Mucosa of rectum (tissue), 2 donors: ENCODE measurements around the gene LST1.

Experiments used
- H3K27ac ChIP-seq, 2 donors: one replicate each; pipeline ENCODE4 v1.7.0; 2013; ENCODE audit warnings: inconsistent platforms in 2 of 2, low read depth in 2 of 2, low read length in 2 of 2
- H3K27me3 ChIP-seq, 2 donors: one replicate each; pipeline ENCODE4 v1.7.0; 2013; ENCODE audit warnings: low read length in 2 of 2; ENCODE audit not compliant: control insufficient read depth in 2 of 2, insufficient read depth in 2 of 2
- H3K36me3 ChIP-seq, 2 donors: one replicate each; pipeline ENCODE4 v1.7.0; 2013; ENCODE audit warnings: low read length in 2 of 2; ENCODE audit not compliant: control insufficient read depth in 2 of 2, insufficient read depth in 2 of 2
- H3K4me1 ChIP-seq, 2 donors: one replicate each; pipeline ENCODE4 v1.7.0; 2013; ENCODE audit warnings: low read length in 2 of 2, mild to moderate bottlenecking in 1 of 2; ENCODE audit not compliant: control insufficient read depth in 2 of 2, insufficient read depth in 2 of 2
- H3K4me3 ChIP-seq, 2 donors: one replicate each; pipeline ENCODE4 v1.7.0; 2013; ENCODE audit warnings: low read length in 2 of 2
- H3K9ac ChIP-seq, 2 donors: one replicate each; pipeline ENCODE4 v1.7.0; 2013; ENCODE audit warnings: low read length in 2 of 2, low read depth in 1 of 2, mild to moderate bottlenecking in 1 of 2
- H3K9me3 ChIP-seq, 2 donors: one replicate each; pipeline ENCODE4 v1.7.0; 2013; ENCODE audit warnings: low read length in 2 of 2; ENCODE audit not compliant: control insufficient read depth in 2 of 2
- donor health status: healthy.
- donor health status: Normal muscosa, but diverticular disease.

Gene LST1

GRCh38 chr6:31620586-31621319 is 34.7 kb downstream of the LST1 start, which contains the start of gene PRRC2A:
TSS of gene PRRC2A (plus strand) at chr6:31620715. CDS start at chr6:31622790, 2,075 bp downstream.
- no peaks in the 10 kb centered on the region for H3K27me3 ChIP-seq

GRCh38 chr6:31621320-31621939 is 35.4 kb downstream of the LST1 start:
- H3K27me3 ChIP-seq, result no peaks in the 10 kb centered on the region
- peaks cover 10 to 21% of the 10 kb centered on the region in 2 donors for H3K4me1 ChIP-seq
- H3K9me3 ChIP-seq, result no peaks in the 10 kb centered on the region
- H3K27ac ChIP-seq, result peak overlapping the region; percentile 99
- H3K4me3 ChIP-seq, result peak overlapping the region; percentile 80 to 86
- H3K36me3 ChIP-seq, result peaks cover 27 to 39% of the 10 kb centered on the region in 2 donors
- peak overlapping the region; percentile 93 to 94 for H3K9ac ChIP-seq

More at GRCh38 chr6:31620586-31621319, 34.7 kb downstream of the LST1 start, which contains the start of gene PRRC2A:
- Histone ChIP-seq H3K36me3 (peaks cover 22 to 33% of the 10 kb centered on the region in 2 donors), H3K27ac (peak within 1 kb of the TSS; percentile 99), H3K9me3 (no peaks in the 10 kb centered on the region), H3K4me3 (peak within 1 kb of the TSS; percentile 86 to 89), H3K4me1 (peaks cover 10 to 21% of the 10 kb centered on the region in 2 donors), H3K9ac (peak within 1 kb of the TSS; percentile 93 to 94)

- Histone ChIP-seq H3K4me3 (peak overlapping the region; percentile 80 to 86), H3K9ac (peak overlapping the region; percentile 93 to 94), H3K4me1 (peaks cover 10 to 21% of the 10 kb centered on the region in 2 donors), H3K36me3 (peaks cover 33 to 45% of the 10 kb centered on the region in 2 donors), H3K27ac (peak overlapping the region; percentile 1 to 99), H3K27me3 (no peaks in the 10 kb centered on the region), H3K9me3 (no peaks in the 10 kb centered on the region)
Measured at GRCh38 chr6:31621991-31622390, 35.9 kb downstream of the LST1 start.

- Histone ChIP-seq H3K27ac (no peak overlapping the region), H3K36me3 (peaks cover 39 to 52% of the 10 kb centered on the region in 2 donors), H3K4me3 (no peak overlapping the region)
Measured at GRCh38 chr6:31622684-31623091, 36.6 kb downstream of the LST1 start.

GRCh38 chr6:31624070-31624469 is 38.0 kb downstream of the LST1 start:
- no peak overlapping the region for H3K27ac ChIP-seq
- H3K9me3 ChIP-seq, result no peaks in the 10 kb centered on the region
- no peaks in the 10 kb centered on the region for H3K27me3 ChIP-seq
- peaks cover 48 to 66% of the 10 kb centered on the region in 2 donors for H3K36me3 ChIP-seq
- peaks cover 10 to 21% of the 10 kb centered on the region in 2 donors for H3K4me1 ChIP-seq
- no peak overlapping the region for H3K4me3 ChIP-seq
- H3K9ac ChIP-seq, result no peak overlapping the region

More at GRCh38 chr6:31622684-31623091, 36.6 kb downstream of the LST1 start:
- H3K4me1 ChIP-seq, result peaks cover 10 to 21% of the 10 kb centered on the region in 2 donors
- no peaks in the 10 kb centered on the region for H3K9me3 ChIP-seq
- H3K27me3 ChIP-seq, result no peaks in the 10 kb centered on the region
- no peak overlapping the region for H3K9ac ChIP-seq

GRCh38 chr6:31626952-31627351 is 40.9 kb downstream of the LST1 start:
- peaks cover 65 to 89% of the 10 kb centered on the region in 2 donors for H3K36me3 ChIP-seq
- H3K9me3 ChIP-seq, result no peaks in the 10 kb centered on the region
- H3K27ac ChIP-seq, result no peak overlapping the region
- H3K9ac ChIP-seq, result no peak overlapping the region
- H3K27me3 ChIP-seq, result no peaks in the 10 kb centered on the region
- peaks cover 4 to 5% of the 10 kb centered on the region in 2 donors for H3K4me1 ChIP-seq
- no peak overlapping the region for H3K4me3 ChIP-seq

GRCh38 chr6:31627690-31628287 is 41.7 kb downstream of the LST1 start:
- H3K4me1 ChIP-seq, result no peaks in the 10 kb centered on the region
- H3K9me3 ChIP-seq, result no peaks in the 10 kb centered on the region
- H3K36me3 ChIP-seq, result peaks cover 68 to 90% of the 10 kb centered on the region in 2 donors
- H3K4me3 ChIP-seq, result no peak overlapping the region
- H3K27me3 ChIP-seq, result no peaks in the 10 kb centered on the region
- H3K27ac ChIP-seq, result no peak overlapping the region
- H3K9ac ChIP-seq, result no peak overlapping the region

GRCh38 chr6:31629014-31629413 is 42.9 kb downstream of the LST1 start:
- Histone ChIP-seq H3K36me3 (peaks cover 74 to 90% of the 10 kb centered on the region in 2 donors), H3K9ac (no peak overlapping the region), H3K9me3 (no peaks in the 10 kb centered on the region), H3K27ac (no peak overlapping the region), H3K4me1 (no peaks in the 10 kb centered on the region), H3K27me3 (no peaks in the 10 kb centered on the region), H3K4me3 (no peak overlapping the region)

GRCh38 chr6:31630177-31630934 is 44.3 kb downstream of the LST1 start:
- Histone ChIP-seq H3K9ac (no peak overlapping the region), H3K4me1 (no peaks in the 10 kb centered on the region), H3K4me3 (no peak overlapping the region), H3K27me3 (no peaks in the 10 kb centered on the region), H3K27ac (no peak overlapping the region), H3K9me3 (no peaks in the 10 kb centered on the region), H3K36me3 (peaks cover 76 to 90% of the 10 kb centered on the region in 2 donors)
